DND-41 (cell line): ENCODE measurements around the gene PC.

Source experiments
- ATAC-seq: fragments of 200-7000 bp; cut with Tn5 transposase; 3 replicates; pipeline ENCODE4 v1.9.1; 2021; ENCODE audit warnings: low read depth; ENCODE audit not compliant: insufficient read depth
- DNase-seq: peaks from one replicate; pipeline ENCODE4 v3.0.0-alpha.2; 2020
- H2AFZ ChIP-seq: 2 replicates; pipeline ENCODE4 v1.6.0; 2012; ENCODE audit warnings: low read depth, low read length
- H3K27ac ChIP-seq: 2 replicates; pipeline ENCODE4 v1.5.1; 2012; ENCODE audit warnings: low read length, inconsistent platforms
- H3K27me3 ChIP-seq: fragments of 200-600 bp; sonication (generic); 2 replicates; pipeline ENCODE4 v1.6.0; 2012; ENCODE audit warnings: low read length, mild to moderate bottlenecking, inconsistent platforms; ENCODE audit not compliant: insufficient read depth, poor library complexity
- H3K36me3 ChIP-seq: 2 replicates; pipeline ENCODE4 v1.5.1; 2012; ENCODE audit warnings: low read length, inconsistent platforms; ENCODE audit not compliant: insufficient read depth
- H3K4me1 ChIP-seq: 2 replicates; pipeline ENCODE4 v1.5.1; 2012; ENCODE audit warnings: mild to moderate bottlenecking, low read length; ENCODE audit not compliant: insufficient read depth
- H3K4me2 ChIP-seq: 2 replicates; pipeline ENCODE4 v1.6.0; 2012; ENCODE audit warnings: mild to moderate bottlenecking, moderate library complexity, low read length, inconsistent platforms; ENCODE audit not compliant: insufficient read depth
- H3K4me3 ChIP-seq, 2 experiments: fragments of 200-600 bp in 1 of 2; shearing (Covaris generic) in 1 of 2; 2 replicates each; pipeline ENCODE4 v1.5.1; 2012 to 2016; ENCODE audit warnings: inconsistent platforms in 2 of 2, low read length in 2 of 2, mild to moderate bottlenecking in 2 of 2, low read depth in 1 of 2, moderate library complexity in 1 of 2
- H3K79me2 ChIP-seq: 2 replicates; pipeline ENCODE4 v1.6.0; 2012; ENCODE audit warnings: low read length, inconsistent platforms; ENCODE audit not compliant: insufficient read depth
- H3K9ac ChIP-seq: 2 replicates; pipeline ENCODE4 v1.6.0; 2012; ENCODE audit warnings: low read depth, mild to moderate bottlenecking, inconsistent platforms, low read length, moderate library complexity
- H3K9me3 ChIP-seq: 2 replicates; pipeline ENCODE4 v1.5.1; 2012; ENCODE audit warnings: low read length, moderate library complexity, mild to moderate bottlenecking, inconsistent platforms; ENCODE audit not compliant: insufficient read depth, severe bottlenecking
- H4K20me1 ChIP-seq: 2 replicates; pipeline ENCODE4 v1.6.0; 2012; ENCODE audit warnings: low read length; ENCODE audit not compliant: insufficient read depth
- EZH2 ChIP-seq: IDR thresholded peaks from 3 replicates; pipeline ENCODE4 v1.6.1; 2012; ENCODE audit warnings: borderline replicate concordance, low read depth, mild to moderate bottlenecking, moderate library complexity, low read length, inconsistent platforms; ENCODE audit not compliant: severe bottlenecking
- TF ChIP-seq, protein P1 (sequence below): IDR thresholded peaks from 2 replicates; pipeline ENCODE4 v1.5.1; 2012; ENCODE audit warnings: borderline replicate concordance, low read length, moderate library complexity, mild to moderate bottlenecking; ENCODE audit not compliant: poor library complexity, severe bottlenecking; ENCODE audit errors: extremely low read depth

PC gene

DNA sequence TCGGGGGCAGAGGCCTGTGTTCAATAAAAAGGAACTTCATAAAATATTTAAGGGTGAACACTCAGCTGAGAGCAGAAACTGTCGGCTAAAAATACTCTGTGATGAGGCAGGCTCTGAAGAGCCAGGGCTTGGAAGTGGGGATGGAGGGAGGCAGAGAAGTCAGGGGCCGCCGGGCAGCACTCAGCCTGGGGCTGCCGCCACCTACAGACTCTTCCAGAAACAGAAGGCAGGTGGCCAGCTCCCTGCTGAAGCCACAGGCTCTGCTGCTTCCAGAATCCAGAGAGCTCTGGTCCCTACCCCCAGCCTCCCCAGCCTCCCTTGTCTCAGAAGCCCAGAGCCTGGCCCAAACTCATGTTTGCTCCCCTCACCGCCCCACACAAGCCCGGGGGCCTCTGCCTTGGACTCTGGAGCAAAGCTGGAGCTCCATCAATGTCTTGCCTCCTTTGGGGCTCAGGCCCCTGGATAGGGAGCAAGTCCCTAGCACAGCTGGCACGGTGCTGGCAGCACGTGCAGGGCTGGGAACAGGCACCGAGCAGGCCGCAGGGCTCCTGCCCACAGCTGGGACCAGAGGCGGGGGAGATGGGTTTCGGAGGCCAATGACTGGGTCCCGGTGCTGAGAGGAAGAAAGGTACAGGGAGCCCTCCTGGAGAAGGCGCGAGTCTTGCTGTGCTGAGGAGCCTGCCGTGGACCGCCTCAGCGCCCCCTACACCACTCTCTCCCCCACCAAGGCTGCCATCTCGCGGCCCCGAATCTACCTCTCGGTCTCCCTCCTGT lies 93.1 kb downstream of the PC start:
- no peak overlapping the region for H3K9ac ChIP-seq

DNA sequence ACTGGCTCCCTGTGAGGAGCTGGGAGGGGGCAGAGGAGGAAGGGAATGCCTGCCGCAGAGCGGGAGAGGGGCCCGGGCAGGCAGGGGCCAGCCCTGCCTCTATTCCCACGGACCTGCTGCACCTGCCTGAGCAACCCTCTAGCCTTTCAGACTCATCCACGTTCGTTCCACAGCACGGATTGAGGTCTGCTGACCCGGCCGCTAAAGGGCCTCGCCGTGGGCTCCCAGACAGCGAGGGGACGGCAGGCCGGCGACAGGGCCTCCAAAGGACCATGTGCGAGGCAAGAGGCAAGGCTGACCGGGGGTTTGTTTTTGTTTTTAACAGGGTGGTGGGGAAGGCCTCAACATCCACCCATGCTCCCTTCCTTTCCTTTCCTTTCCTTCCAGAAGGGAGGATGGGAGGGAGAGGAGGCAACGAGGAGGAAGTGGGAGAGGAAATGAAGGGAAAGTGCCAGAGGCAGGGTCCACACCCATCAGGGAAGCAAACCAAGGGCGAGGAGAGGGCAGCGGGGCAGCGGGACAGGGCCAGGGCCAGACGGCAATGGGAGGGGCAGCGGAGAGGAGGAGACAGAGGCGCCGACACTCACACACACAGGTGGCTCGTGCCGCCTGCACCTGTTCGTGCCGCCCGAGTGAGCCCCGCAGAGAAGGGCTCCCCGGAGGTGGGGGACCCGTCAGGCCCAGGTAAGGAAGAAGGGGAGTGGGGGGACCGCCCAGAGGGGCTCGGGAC lies 93.8 kb downstream of the PC start:
- Histone ChIP-seq H3K9me3 (no peaks in the 10 kb centered on the region), H2AFZ (no peak overlapping the region), H3K79me2 (peaks cover 3% of the 10 kb centered on the region; the same call in 1 of the 2 replicates), H3K36me3 (peaks cover 21% of the 10 kb centered on the region), H3K9ac (no peak overlapping the region), H3K27me3 (no peaks in the 10 kb centered on the region), H3K4me1 (peaks cover 4% of the 10 kb centered on the region; the same call in 1 of the 2 replicates), H3K4me2 (no peak overlapping the region), H3K4me3 (no peak overlapping the region), H3K27ac (no peak overlapping the region), H4K20me1 (peaks cover 14% of the 10 kb centered on the region; the same call in 1 of the 2 replicates)
- no peak for ATAC-seq
- TF ChIP-seq, protein P1, sequence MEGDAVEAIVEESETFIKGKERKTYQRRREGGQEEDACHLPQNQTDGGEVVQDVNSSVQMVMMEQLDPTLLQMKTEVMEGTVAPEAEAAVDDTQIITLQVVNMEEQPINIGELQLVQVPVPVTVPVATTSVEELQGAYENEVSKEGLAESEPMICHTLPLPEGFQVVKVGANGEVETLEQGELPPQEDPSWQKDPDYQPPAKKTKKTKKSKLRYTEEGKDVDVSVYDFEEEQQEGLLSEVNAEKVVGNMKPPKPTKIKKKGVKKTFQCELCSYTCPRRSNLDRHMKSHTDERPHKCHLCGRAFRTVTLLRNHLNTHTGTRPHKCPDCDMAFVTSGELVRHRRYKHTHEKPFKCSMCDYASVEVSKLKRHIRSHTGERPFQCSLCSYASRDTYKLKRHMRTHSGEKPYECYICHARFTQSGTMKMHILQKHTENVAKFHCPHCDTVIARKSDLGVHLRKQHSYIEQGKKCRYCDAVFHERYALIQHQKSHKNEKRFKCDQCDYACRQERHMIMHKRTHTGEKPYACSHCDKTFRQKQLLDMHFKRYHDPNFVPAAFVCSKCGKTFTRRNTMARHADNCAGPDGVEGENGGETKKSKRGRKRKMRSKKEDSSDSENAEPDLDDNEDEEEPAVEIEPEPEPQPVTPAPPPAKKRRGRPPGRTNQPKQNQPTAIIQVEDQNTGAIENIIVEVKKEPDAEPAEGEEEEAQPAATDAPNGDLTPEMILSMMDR: no peak
- no peak for TF ChIP-seq EZH2
- no peak for DNase-seq

More for the DNA sequence above, 93.1 kb downstream of the PC start:
- TF ChIP-seq EZH2: no peak
- TF ChIP-seq, protein P1: no peak
- Histone ChIP-seq H4K20me1 (peaks cover 11% of the 10 kb centered on the region; the same call in 1 of the 2 replicates), H3K4me1 (no peaks in the 10 kb centered on the region), H3K27me3 (no peaks in the 10 kb centered on the region), H3K36me3 (peaks cover 21% of the 10 kb centered on the region), H3K27ac (no peak overlapping the region), H2AFZ (no peak overlapping the region), H3K4me2 (no peak overlapping the region), H3K79me2 (no peaks in the 10 kb centered on the region), H3K4me3 (no peak overlapping the region), H3K9me3 (no peaks in the 10 kb centered on the region)
- ATAC-seq: no peak
- no peak for DNase-seq

GRCh38 chr11:66863428-66864125 lies 94.6 kb downstream of the PC start:
- DNase-seq: no peak
- Histone ChIP-seq H3K4me1 (peaks cover 11% of the 10 kb centered on the region), H3K4me2 (no peak overlapping the region), H3K36me3 (peaks cover 29% of the 10 kb centered on the region), H3K9me3 (no peaks in the 10 kb centered on the region), H3K27ac (no peak overlapping the region), H3K9ac (no peak overlapping the region), H3K27me3 (no peaks in the 10 kb centered on the region), H4K20me1 (peaks cover 22% of the 10 kb centered on the region; the same call in 1 of the 2 replicates), H2AFZ (no peak overlapping the region), H3K4me3 (no peak overlapping the region), H3K79me2 (peaks cover 11% of the 10 kb centered on the region)
- TF ChIP-seq EZH2: no peak
- TF ChIP-seq, protein P1: no peak
- ATAC-seq: no peak
